ENCODE measurements around the gene ATP5ME. TPM values are rescaled to one million over a fixed set of nuclear protein-coding genes. Genes with fewer than 3 reads are reported as not detected.
"Not testable (repeated sequence)": the region's sequence is repeated elsewhere in the genome, so short reads cannot be mapped to it uniquely, and the experiment has no call there.

The ATP5ME gene
- total and polyA plus RNA-seq, 2 donors from 2014 or later = 248 to 1,928 TPM

DNA sequence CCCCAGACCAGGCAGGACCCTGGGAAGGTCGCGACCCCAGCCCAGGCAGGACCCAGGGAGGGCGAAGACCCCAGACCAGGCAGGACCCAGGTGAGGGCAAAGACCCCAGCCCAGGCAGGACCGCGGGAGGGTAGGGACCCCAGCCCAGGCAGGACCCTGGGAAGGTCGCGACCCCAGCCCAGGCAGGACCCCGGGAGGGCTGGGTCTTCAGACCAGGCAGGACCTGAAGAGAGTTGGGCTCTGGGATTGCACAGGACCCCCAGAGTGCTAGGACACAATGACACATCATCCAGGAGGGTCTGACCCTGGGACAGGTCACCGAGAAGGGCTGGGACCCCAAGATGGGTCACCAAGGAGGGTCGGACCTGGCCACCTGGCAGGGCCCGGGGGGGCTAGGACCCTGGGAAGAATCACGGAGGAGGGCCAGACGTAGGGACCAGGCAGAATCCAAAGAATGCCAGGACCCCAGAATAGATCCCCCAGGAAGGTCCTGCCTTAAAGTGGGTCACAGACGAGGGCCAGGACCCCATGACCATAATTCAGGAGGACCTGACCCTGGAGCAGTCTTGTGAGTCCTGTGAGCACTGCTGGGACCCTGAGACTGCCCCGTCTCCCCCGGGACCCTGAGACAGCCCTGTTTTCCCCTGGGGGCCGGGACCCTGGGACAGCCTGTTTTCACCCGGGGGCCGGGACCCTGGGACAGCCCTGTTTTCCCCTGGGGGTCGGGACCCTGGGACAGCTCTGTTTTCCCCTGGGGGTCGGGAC is 32.9 kb upstream of the ATP5ME start:
- intact Hi-C loops (cut with DNase I) = no loop called here
- H3K4me1 ChIP-seq (ENCODE audit: control insufficient read depth in 2 of 3, insufficient read depth in 2 of 3, low read depth in 1 of 3, low read length in 3 of 3) = peaks cover 0 to 25% (median 0%) of the 10 kb centered on the region in 3 donors
- TF ChIP-seq, protein P1, sequence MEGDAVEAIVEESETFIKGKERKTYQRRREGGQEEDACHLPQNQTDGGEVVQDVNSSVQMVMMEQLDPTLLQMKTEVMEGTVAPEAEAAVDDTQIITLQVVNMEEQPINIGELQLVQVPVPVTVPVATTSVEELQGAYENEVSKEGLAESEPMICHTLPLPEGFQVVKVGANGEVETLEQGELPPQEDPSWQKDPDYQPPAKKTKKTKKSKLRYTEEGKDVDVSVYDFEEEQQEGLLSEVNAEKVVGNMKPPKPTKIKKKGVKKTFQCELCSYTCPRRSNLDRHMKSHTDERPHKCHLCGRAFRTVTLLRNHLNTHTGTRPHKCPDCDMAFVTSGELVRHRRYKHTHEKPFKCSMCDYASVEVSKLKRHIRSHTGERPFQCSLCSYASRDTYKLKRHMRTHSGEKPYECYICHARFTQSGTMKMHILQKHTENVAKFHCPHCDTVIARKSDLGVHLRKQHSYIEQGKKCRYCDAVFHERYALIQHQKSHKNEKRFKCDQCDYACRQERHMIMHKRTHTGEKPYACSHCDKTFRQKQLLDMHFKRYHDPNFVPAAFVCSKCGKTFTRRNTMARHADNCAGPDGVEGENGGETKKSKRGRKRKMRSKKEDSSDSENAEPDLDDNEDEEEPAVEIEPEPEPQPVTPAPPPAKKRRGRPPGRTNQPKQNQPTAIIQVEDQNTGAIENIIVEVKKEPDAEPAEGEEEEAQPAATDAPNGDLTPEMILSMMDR (IDR thresholded peaks at IDR 0.05; ENCODE audit: borderline replicate concordance, extremely low read depth, insufficient read depth) = no peak
- DNase-seq (peak in 1 of 5 donors; percentile 73), FAIRE-seq (no peak)
- H3K4me3 ChIP-seq (ENCODE audit: low read length in 3 of 3) = peak overlapping the region; percentile 6 to 80 (median 47)
- H3K27me3 ChIP-seq (ENCODE audit: control insufficient read depth, insufficient read depth, low read length) = no peaks in the 10 kb centered on the region
- no peak overlapping the region for H3K27ac ChIP-seq (ENCODE audit: low read depth in 2 of 2, low read length in 2 of 2)
- H3K9me3 ChIP-seq (ENCODE audit: control insufficient read depth in 2 of 3, insufficient read depth in 1 of 3, low read length in 3 of 3) = no peaks in the 10 kb centered on the region
- peak overlapping the region in 2 of 3 donors; percentile 29 to 78 for H3K9ac ChIP-seq (ENCODE audit: low read length in 3 of 3)
- H3K36me3 ChIP-seq (ENCODE audit: control insufficient read depth in 2 of 3, insufficient read depth in 3 of 3, low read length in 3 of 3) = no peaks in the 10 kb centered on the region

DNA sequence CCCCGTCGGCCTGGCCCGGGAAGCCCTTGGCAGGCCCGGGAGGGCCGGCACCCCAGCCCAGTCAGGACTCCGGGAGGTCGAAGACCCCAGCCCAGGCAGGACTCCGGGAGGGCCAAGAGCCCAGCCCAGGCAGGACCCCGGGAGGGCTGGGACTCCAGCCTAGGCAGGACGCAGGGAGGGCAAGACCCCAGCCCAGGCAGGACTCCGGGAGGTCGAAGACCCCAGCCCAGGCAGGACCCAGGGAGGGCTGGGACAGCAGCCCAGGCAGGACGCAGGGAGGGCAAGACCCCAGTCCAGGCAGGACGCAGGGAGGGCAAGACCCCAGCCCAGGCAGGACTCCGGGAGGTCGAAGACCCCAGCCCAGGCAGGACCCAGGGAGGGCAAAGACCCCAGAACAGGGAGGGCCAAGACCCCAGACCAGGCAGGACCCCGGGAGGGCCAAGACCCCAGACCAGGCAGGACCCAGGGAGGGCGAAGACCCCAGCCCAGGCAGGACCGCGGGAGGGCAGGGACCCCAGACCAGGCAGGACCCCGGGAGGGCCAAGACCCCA is 32.1 kb upstream of the ATP5ME start:
- peak overlapping the region; percentile 43 to 94 (median 94) for H3K9ac ChIP-seq (ENCODE audit: low read length in 3 of 3)
- H3K9me3 ChIP-seq (ENCODE audit: control insufficient read depth in 2 of 3, insufficient read depth in 1 of 3, low read length in 3 of 3); intact Hi-C loops (cut with DNase I); H3K36me3 ChIP-seq (ENCODE audit: control insufficient read depth in 2 of 3, insufficient read depth in 3 of 3, low read length in 3 of 3); H3K27me3 ChIP-seq (ENCODE audit: control insufficient read depth, insufficient read depth, low read length); FAIRE-seq; DNase-seq: not testable (repeated sequence)
- H3K27ac ChIP-seq (ENCODE audit: low read depth in 2 of 2, low read length in 2 of 2) = peak overlapping the region; percentile 23 to 71
- H3K4me1 ChIP-seq (ENCODE audit: control insufficient read depth in 2 of 3, insufficient read depth in 2 of 3, low read depth in 1 of 3, low read length in 3 of 3) = peaks cover 0 to 25% (median 0%) of the 10 kb centered on the region in 3 donors
- H3K4me3 ChIP-seq (ENCODE audit: low read length in 3 of 3) = peak overlapping the region; percentile 47 to 80 (median 75)

DNA sequence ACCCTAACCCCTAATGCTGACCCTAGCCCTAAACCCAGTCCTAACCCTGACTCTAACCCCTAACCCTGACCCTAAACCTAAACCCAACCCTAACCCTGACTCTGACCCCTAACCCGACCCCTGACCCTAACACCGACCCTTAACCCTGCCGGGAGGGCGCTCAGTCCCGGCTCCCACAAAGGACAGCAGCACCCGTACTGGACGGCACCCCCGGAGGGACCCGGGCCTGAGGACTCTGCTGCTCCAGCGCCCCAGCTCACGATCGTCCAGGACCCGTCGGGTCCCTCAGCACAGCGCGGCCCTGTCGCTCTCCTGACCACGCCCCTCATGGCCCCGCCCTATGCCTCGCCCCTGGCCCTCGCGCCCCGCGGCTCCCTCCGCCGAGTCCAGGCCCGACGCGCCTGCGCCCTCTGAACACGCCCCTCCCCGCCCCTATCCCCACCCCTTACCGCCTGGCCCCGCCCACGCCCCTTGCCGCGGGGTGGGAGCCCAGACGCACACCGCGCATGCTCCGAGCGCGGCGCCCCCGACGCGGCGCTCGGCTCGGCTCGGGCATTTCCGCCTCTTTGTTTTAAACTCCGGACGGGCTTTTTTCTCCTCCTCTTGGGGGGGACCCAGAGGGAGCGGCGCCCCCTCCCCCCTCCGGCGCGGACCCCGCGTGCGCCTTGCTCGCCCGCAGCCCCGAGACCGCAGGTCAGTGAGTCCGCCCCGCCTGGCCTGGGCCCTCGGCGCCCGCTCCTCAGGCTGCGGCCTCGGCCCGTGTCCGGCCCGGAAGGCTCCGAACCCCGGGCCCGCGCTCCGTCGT is 31.4 kb upstream of the ATP5ME start, which contains the start of gene PCGF3:
PCGF3 (plus strand) TSS at position 555 of the 805 bp plus-strand sequence. CDS start 27,849 bp downstream, outside the sequence.
- Histone ChIP-seq H3K27ac (ENCODE audit: low read depth in 2 of 2, low read length in 2 of 2) (peak within 1 kb of the TSS; percentile 60 to 71), H3K27me3 (ENCODE audit: control insufficient read depth, insufficient read depth, low read length) (no peaks in the 10 kb centered on the region), H3K36me3 (ENCODE audit: control insufficient read depth in 2 of 3, insufficient read depth in 3 of 3, low read length in 3 of 3) (no peaks in the 10 kb centered on the region), H3K9me3 (ENCODE audit: control insufficient read depth in 2 of 3, insufficient read depth in 1 of 3, low read length in 3 of 3) (no peaks in the 10 kb centered on the region), H3K9ac (ENCODE audit: low read length in 3 of 3) (peak within 1 kb of the TSS; percentile 43 to 94 (median 94)), H3K4me3 (ENCODE audit: low read length in 3 of 3) (peak within 1 kb of the TSS; percentile 47 to 80 (median 75)), H3K4me1 (ENCODE audit: control insufficient read depth in 2 of 3, insufficient read depth in 2 of 3, low read depth in 1 of 3, low read length in 3 of 3) (peaks cover 0 to 25% (median 0%) of the 10 kb centered on the region in 3 donors)
- peak; percentile 97 to 99 (median 98) for DNase-seq
- FAIRE-seq = no peak
- intact Hi-C loops (cut with DNase I) = no loop called here
- TF ChIP-seq, protein P1 (IDR thresholded peaks at IDR 0.05; ENCODE audit: borderline replicate concordance, extremely low read depth, insufficient read depth) = no peak

Data from kidney (tissue), 14 donors.